ENCODE measurements around the gene ARHGEF10L. TPM values are rescaled to one million over a fixed set of nuclear protein-coding genes. Genes with fewer than 3 reads are reported as not detected.
A peak's percentile ranks its signal among the peaks of the same experiment; 100 is the strongest.
"Not testable (repeated sequence)": the region's sequence is repeated elsewhere in the genome, so short reads cannot be mapped to it uniquely, and the experiment has no call there.

Gene ARHGEF10L
- polyA plus RNA-seq, 4 donors = 38.5 to 60.9 (median 48.7) TPM

GRCh38 chr1:17725811-17726582, 186.5 kb downstream of the ARHGEF10L start:
- no peak for DNase-seq (ENCODE audit: low read depth in 4 of 4, low spot score in 2 of 4)

- no peak for DNase-seq (ENCODE audit: low read depth in 4 of 4, low spot score in 2 of 4)
Observed at GRCh38 chr1:17728123-17728712, 188.7 kb downstream of the ARHGEF10L start.

GRCh38 chr1:17729248-17729647, 189.8 kb downstream of the ARHGEF10L start:
- no peak for DNase-seq (ENCODE audit: low read depth in 4 of 4, low spot score in 2 of 4)

GRCh38 chr1:17729909-17730308, 190.4 kb downstream of the ARHGEF10L start:
- DNase-seq (ENCODE audit: low read depth in 4 of 4, low spot score in 2 of 4) = no peak

GRCh38 chr1:17731460-17731859, 192.0 kb downstream of the ARHGEF10L start:
- no peak for DNase-seq (ENCODE audit: low read depth in 4 of 4, low spot score in 2 of 4)

GRCh38 chr1:17732475-17732874, 193.0 kb downstream of the ARHGEF10L start:
- no peak for DNase-seq (ENCODE audit: low read depth in 4 of 4, low spot score in 2 of 4)

- no peak for DNase-seq (ENCODE audit: low read depth in 4 of 4, low spot score in 2 of 4)
Observed at GRCh38 chr1:17733661-17734060, 194.2 kb downstream of the ARHGEF10L start.

- no peak for DNase-seq (ENCODE audit: low read depth in 4 of 4, low spot score in 2 of 4)
Observed at GRCh38 chr1:17734609-17735008, 195.1 kb downstream of the ARHGEF10L start.

GRCh38 chr1:17735348-17735747, 195.8 kb downstream of the ARHGEF10L start:
- no peak for DNase-seq (ENCODE audit: low read depth in 4 of 4, low spot score in 2 of 4)

- no peak for DNase-seq (ENCODE audit: low read depth in 4 of 4, low spot score in 2 of 4)
Observed at GRCh38 chr1:17735793-17736192, 196.3 kb downstream of the ARHGEF10L start.

- DNase-seq (ENCODE audit: low read depth in 4 of 4, low spot score in 2 of 4) = no peak
Observed at GRCh38 chr1:17736625-17737024, 197.1 kb downstream of the ARHGEF10L start.

- DNase-seq (ENCODE audit: low read depth in 4 of 4, low spot score in 2 of 4) = no peak
Observed at GRCh38 chr1:17739050-17739449, 199.6 kb downstream of the ARHGEF10L start.

- DNase-seq (ENCODE audit: low read depth in 4 of 4, low spot score in 2 of 4) = no peak
Observed at GRCh38 chr1:17741052-17741451, 201.6 kb downstream of the ARHGEF10L start.

GRCh38 chr1:17742583-17742982, 203.1 kb downstream of the ARHGEF10L start:
- DNase-seq (ENCODE audit: low read depth in 4 of 4, low spot score in 2 of 4) = peak in 1 of 4 donors; percentile 13

GRCh38 chr1:17743008-17743647, 203.6 kb downstream of the ARHGEF10L start:
- no peak for DNase-seq (ENCODE audit: low read depth in 4 of 4, low spot score in 2 of 4)

GRCh38 chr1:17743925-17744324, 204.4 kb downstream of the ARHGEF10L start:
- no peak for DNase-seq (ENCODE audit: low read depth in 4 of 4, low spot score in 2 of 4)

GRCh38 chr1:17744666-17745478, 205.4 kb downstream of the ARHGEF10L start:
- no peak for DNase-seq (ENCODE audit: low read depth in 4 of 4, low spot score in 2 of 4)

GRCh38 chr1:17745479-17745955, 206.0 kb downstream of the ARHGEF10L start:
- DNase-seq (ENCODE audit: low read depth in 4 of 4, low spot score in 2 of 4) = no peak

GRCh38 chr1:17746281-17746680, 206.8 kb downstream of the ARHGEF10L start:
- DNase-seq (ENCODE audit: low read depth in 4 of 4, low spot score in 2 of 4) = not testable (repeated sequence)

- no peak for DNase-seq (ENCODE audit: low read depth in 4 of 4, low spot score in 2 of 4)
Observed at GRCh38 chr1:17746920-17747319, 207.4 kb downstream of the ARHGEF10L start.
